ENCODE measurements around the gene MZT2B. TPM values are rescaled to one million over a fixed set of nuclear protein-coding genes. Genes with fewer than 3 reads are reported as not detected.
"Not testable (repeated sequence)": the region's sequence is repeated elsewhere in the genome, so short reads cannot be mapped to it uniquely, and the experiment has no call there.

The MZT2B gene
- total RNA-seq, 1 experiment from 2014 or later: 265 TPM

DNA sequence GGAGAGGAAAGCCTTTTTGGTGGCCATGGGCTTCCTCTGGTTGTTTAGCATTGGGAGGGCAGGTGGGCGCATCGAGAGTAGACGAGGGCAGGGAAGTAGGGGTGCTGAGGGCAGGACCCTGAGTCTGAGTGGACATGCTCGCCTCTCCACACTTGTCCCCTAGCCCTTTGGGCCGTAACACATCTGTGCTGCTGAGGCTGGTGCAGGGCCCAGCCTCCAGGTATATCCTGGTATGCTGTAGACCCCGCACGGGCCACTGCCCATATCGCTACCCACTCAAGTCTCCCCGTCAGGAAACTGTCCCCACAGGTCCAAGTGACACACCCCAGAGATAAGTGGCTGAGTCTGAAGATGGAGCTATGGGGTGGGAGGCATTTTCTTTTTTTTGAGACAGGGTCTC lies 23.4 kb upstream of the MZT2B start:
- CTCF ChIA-PET: no interaction called here
- H3K9me3 Mint-ChIP-seq (ENCODE audit: low read depth, unreplicated experiment): no peaks in the 10 kb centered on the region
- H3K4me1 Mint-ChIP-seq (ENCODE audit: low read depth, unreplicated experiment): no peaks in the 10 kb centered on the region
- intact Hi-C loops (cut with micrococcal nuclease; ENCODE audit: unreplicated experiment): no loop called here
- H3K36me3 Mint-ChIP-seq (ENCODE audit: insufficient read depth, unreplicated experiment): peaks cover 17% of the 10 kb centered on the region
- H3K4me3 Mint-ChIP-seq (ENCODE audit: low read depth, unreplicated experiment): no peak overlapping the region
- no TSS peak for BruUV-seq (replicated peaks)
- no peak for DNase-seq
- no peaks in the 10 kb centered on the region for H3K27me3 Mint-ChIP-seq (ENCODE audit: unreplicated experiment)
- no peak for TF ChIP-seq CTCF (IDR thresholded peaks at IDR 0.05; ENCODE audit: unreplicated experiment)
- no peak overlapping the region for H3K27ac Mint-ChIP-seq (ENCODE audit: unreplicated experiment)

- H3K4me1 Mint-ChIP-seq (ENCODE audit: low read depth, unreplicated experiment); BruUV-seq (replicated peaks); CTCF ChIA-PET; H3K4me3 Mint-ChIP-seq (ENCODE audit: low read depth, unreplicated experiment); H3K27me3 Mint-ChIP-seq (ENCODE audit: unreplicated experiment); H3K9me3 Mint-ChIP-seq (ENCODE audit: low read depth, unreplicated experiment); H3K27ac Mint-ChIP-seq (ENCODE audit: unreplicated experiment); DNase-seq; intact Hi-C loops (cut with micrococcal nuclease; ENCODE audit: unreplicated experiment): not testable (repeated sequence)
- peaks cover 21% of the 10 kb centered on the region for H3K36me3 Mint-ChIP-seq (ENCODE audit: insufficient read depth, unreplicated experiment)
Observed at GRCh38 chr2:130159376-130159775, 22.7 kb upstream of the MZT2B start.

DNA sequence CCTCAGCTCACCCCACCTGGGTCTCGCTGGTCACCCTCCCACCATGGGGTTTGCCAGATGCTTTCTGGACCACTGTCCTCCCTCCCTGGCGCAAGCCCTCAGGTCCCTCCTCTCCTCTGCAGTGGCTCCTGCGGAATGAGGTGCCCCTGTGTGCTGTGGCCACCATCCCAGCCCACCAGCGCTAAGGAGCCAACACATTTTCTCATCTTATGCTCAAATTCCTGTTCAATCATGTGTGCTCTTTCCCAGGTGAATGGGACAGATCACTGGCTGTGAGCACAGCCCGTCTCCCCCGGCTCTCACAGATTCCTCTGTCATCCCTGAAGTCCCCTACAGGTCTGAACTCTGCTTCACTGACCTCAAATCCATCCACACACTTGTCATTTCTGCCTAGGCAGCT lies 21.9 kb upstream of the MZT2B start:
- Mint-ChIP-seq H3K27me3 (ENCODE audit: unreplicated experiment) (no peaks in the 10 kb centered on the region), H3K4me1 (ENCODE audit: low read depth, unreplicated experiment) (no peaks in the 10 kb centered on the region), H3K4me3 (ENCODE audit: low read depth, unreplicated experiment) (no peak overlapping the region), H3K27ac (ENCODE audit: unreplicated experiment) (no peak overlapping the region), H3K36me3 (ENCODE audit: insufficient read depth, unreplicated experiment) (peaks cover 26% of the 10 kb centered on the region), H3K9me3 (ENCODE audit: low read depth, unreplicated experiment) (no peaks in the 10 kb centered on the region)
- DNase-seq: no peak
- TF ChIP-seq CTCF (IDR thresholded peaks at IDR 0.05; ENCODE audit: unreplicated experiment): no peak
- no TSS peak for BruUV-seq (replicated peaks)
- intact Hi-C loops (cut with micrococcal nuclease; ENCODE audit: unreplicated experiment): no loop called here
- CTCF ChIA-PET: no interaction called here

- BruUV-seq (replicated peaks); H3K4me3 Mint-ChIP-seq (ENCODE audit: low read depth, unreplicated experiment): not testable (repeated sequence)
Observed at GRCh38 chr2:130160838-130161705, 21.0 kb upstream of the MZT2B start.

GRCh38 chr2:130162486-130162885 lies 19.6 kb upstream of the MZT2B start:
- peaks cover 30% of the 10 kb centered on the region for H3K36me3 Mint-ChIP-seq (ENCODE audit: insufficient read depth, unreplicated experiment)
- H3K4me3 Mint-ChIP-seq (ENCODE audit: low read depth, unreplicated experiment); DNase-seq; H3K27me3 Mint-ChIP-seq (ENCODE audit: unreplicated experiment); BruUV-seq (replicated peaks); H3K4me1 Mint-ChIP-seq (ENCODE audit: low read depth, unreplicated experiment); H3K9me3 Mint-ChIP-seq (ENCODE audit: low read depth, unreplicated experiment); H3K27ac Mint-ChIP-seq (ENCODE audit: unreplicated experiment); CTCF ChIA-PET; intact Hi-C loops (cut with micrococcal nuclease; ENCODE audit: unreplicated experiment): not testable (repeated sequence)

More at GRCh38 chr2:130160838-130161705, 21.0 kb upstream of the MZT2B start:
- intact Hi-C loops (cut with micrococcal nuclease; ENCODE audit: unreplicated experiment); DNase-seq; H3K4me1 Mint-ChIP-seq (ENCODE audit: low read depth, unreplicated experiment); CTCF ChIA-PET; H3K27ac Mint-ChIP-seq (ENCODE audit: unreplicated experiment); H3K27me3 Mint-ChIP-seq (ENCODE audit: unreplicated experiment); H3K9me3 Mint-ChIP-seq (ENCODE audit: low read depth, unreplicated experiment): not testable (repeated sequence)
- peaks cover 24% of the 10 kb centered on the region for H3K36me3 Mint-ChIP-seq (ENCODE audit: insufficient read depth, unreplicated experiment)

DNA sequence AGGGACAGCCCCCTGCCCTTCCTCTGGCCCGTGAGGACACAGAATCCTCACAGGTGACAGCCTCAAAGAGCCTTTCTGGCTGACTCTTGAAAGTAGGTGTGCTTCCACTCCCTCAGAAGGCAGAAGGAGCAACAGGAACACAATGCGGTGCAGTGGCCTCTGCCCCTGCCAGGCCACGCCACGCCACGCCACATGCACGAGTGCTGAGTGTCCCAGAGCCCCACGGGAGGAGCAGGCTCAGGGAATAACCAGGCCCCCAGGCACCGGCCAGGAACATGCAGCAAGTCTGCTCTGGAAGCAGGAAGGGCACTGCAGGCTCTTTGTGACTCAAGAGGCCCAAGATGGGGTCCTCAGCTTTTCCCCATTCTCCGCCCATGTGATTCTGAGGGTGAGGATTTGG lies 19.1 kb upstream of the MZT2B start:
- CTCF ChIA-PET: no interaction called here
- no peak for DNase-seq
- no peak for TF ChIP-seq CTCF (IDR thresholded peaks at IDR 0.05; ENCODE audit: unreplicated experiment)
- Mint-ChIP-seq H3K36me3 (ENCODE audit: insufficient read depth, unreplicated experiment) (peaks cover 34% of the 10 kb centered on the region), H3K4me3 (ENCODE audit: low read depth, unreplicated experiment) (no peak overlapping the region), H3K4me1 (ENCODE audit: low read depth, unreplicated experiment) (no peaks in the 10 kb centered on the region), H3K27me3 (ENCODE audit: unreplicated experiment) (no peaks in the 10 kb centered on the region), H3K9me3 (ENCODE audit: low read depth, unreplicated experiment) (no peaks in the 10 kb centered on the region), H3K27ac (ENCODE audit: unreplicated experiment) (no peak overlapping the region)
- no TSS peak for BruUV-seq (replicated peaks)
- intact Hi-C loops (cut with micrococcal nuclease; ENCODE audit: unreplicated experiment): no loop called here
